ENCODE measurements around the gene SAMD1.

Gene SAMD1

DNA sequence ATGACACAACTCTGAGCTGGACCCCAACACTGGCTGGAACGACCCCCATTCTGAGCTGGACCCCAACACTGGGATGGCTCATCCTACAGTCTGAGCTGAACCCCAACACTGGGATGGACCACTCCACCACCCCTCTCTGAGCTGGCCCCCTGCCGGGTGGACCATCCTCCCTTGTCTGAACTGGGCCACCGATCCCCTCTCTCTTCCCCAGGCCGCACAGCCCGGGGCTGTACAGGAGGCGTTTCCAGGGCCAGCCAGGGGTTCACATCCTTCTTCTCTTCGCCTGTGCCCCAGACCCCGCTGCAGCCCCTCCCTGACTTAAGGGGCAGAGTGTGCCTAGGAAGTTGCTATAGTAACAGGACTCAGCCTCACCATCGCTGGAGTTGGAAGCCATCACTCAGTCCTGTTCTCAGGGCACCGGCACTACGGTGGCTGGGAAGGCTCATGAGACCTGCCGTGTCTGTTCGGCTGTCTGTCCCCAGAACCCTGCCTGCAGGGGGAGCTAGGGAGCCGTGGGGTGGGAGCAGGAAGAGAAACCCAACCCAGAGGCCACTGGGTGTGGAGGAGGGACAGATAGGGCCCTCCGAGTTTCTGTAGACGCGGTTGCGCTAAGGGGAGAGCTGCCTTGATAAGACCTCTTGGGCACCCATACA, 23.3 kb upstream of the SAMD1 start:
- DNase-seq (ENCODE audit: low read depth in 2 of 2): peak; percentile 45 to 60

DNA sequence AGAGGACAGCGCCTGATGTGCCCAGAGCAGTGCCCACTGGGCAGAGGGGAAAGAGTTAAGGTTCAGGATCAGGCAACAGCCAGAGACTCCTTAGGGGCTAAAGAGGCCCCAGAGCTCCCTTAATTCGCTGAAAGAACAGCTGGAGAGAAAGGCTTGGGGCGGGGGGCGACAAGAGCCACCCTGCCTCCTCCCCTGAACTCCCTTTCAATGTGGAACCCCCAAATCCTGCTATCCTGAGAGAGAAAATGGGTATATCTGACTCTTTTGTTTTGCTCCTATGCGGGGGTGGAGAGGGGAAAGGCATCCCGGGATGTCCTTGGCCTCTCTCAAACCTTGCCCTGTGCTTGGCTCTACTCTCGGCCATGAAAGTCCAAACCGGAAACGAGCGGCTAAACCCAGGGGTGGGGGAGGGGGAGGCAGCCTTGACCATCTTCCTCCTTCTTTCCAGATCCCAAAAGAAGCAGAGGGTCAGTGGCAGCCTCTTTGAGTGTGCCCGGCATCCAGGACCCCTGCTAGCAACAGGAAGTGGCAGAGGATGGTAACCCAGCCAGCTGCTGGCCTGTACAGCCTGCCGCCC, 22.3 kb upstream of the SAMD1 start:
- DNase-seq (ENCODE audit: low read depth in 2 of 2): no peak

DNA sequence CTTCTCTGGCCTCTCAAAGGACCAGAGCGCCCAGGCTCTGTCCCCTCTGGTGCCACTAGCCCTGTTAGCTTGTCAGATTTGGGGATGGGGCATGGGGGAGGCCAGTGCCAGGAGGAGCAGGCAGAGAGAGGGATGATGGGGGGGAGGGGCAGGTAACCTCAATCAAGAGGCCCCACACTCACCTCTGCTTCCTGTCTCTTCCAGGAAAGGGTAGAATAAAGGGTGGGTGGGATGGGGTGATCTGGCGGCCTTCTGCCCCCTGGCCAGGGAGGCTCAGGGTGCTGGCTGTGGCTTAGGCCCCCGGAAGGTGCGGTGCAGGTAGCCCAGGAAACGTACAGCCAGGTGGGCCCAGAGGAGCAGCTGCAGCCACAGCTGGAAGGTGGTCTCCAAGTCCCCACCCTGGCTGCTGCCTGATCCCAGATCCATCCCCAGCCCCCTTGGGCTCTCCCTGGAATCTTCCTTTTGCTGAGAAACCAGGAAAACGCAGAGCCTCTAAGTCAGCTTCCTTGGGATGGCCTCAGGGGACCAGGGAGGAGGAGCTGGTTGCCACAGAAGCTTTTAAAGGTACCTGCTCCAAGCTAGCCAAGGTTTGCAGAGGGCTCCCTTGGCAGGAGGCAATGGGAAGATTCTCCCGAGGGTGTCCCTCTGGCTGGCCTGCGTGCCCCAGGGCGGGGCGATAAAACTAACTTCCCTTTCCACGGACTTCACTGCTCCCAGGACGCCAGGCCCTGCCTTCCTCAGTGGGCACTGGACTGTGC, 21.7 kb upstream of the SAMD1 start:
- DNase-seq (ENCODE audit: low read depth in 2 of 2): no peak

DNA sequence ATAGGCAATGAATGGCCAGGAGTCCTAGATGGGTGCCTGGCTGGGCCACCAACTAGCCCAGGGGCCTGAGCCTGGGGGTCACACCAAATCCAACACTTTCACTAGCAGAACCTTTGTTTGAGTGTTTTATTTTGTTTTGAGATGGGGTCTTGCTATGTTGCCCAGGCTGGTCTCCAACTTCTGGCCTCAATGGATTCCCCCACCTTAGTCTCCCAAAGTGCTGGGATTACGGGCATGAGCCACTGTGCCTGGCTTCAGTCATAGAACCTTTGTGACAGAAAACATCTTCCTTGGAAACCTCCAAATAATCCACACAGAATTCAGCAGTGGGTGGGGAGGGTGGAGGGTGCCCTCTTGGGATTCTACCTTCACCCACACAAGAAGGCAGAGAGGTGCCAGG, 20.9 kb upstream of the SAMD1 start:
- no peak for DNase-seq (ENCODE audit: low read depth in 2 of 2)

DNA sequence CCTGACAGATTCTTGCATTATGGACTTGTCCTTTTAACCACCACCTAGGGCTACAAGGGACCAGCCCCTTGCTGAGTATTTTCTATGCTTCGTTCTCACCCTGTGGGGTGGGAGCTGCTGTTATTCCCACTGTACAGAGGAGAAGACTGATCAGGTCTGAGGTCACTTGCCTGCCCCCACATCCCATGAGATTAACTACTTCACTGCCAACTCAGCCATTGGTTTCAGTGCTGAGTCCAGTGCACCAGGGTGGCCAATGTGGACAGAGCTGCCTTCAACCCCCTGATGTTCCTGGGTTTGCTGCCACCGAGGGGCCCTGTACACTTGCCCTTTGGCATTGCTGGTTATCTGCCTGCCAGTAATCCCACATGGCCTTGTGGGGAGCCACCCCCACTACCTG, 20.1 kb upstream of the SAMD1 start:
- DNase-seq (ENCODE audit: low read depth in 2 of 2): no peak

DNA sequence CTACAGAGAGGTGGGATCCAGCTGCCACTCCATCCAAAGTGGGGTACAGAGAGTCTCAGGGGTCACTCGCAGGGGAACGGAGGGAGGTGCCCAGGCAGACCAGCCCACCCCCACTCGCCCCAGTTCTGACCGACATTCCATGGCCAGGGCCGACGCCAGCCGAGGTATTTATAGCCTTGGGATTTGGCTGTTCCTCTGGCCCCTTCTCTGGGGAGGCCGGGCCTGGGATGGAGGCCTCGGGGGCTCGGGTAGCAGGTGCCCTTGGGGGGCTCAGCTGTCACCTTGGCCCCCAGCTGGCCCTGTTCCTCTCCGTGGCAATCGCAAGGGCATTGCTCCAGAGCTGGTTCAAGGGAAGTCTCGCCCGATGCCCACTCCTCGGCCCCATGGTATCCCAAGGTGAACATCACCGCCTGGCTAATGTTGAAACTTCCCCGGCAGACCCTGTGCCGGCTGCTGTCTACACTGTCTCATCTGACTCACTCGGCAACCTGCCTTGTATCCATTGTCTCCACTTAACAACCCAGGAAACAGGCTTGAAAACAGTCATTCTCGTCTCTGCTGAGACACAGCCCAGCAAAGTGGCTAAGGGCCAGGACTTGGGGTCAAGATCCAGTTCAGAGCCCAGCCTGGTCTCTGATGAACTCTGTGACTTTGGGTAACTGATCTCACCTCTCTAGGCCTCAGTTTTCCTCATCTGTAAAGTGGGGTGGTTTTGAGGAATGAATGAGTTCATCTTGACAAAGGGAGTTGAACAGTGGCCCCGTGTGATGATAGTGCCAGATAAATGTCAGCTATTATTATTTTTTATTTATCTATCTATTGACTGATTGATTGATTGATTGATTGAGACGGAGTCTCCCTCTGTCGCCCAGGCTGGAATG, 17.3 kb upstream of the SAMD1 start:
- no peak for DNase-seq (ENCODE audit: low read depth in 2 of 2)

DNA sequence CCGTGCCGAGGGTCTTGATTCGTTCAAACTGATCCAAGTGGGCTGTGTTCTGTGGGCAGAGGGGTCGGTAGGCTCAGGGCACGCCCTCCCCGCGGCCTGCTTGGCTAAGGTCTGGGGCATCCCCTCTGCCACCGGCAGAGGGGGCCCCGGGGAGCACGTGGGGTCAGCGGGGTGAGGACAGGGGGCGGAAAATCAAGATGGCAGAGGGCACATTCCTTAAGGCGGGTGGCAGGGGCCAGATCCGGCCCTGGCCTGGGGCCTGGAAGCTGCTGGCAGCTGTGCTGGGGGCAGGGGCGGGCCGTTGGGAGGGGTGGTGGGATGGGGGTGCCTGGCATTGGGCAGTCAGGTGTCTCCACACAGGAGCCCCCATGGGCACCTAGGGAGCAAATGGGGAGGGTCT, 16.3 kb upstream of the SAMD1 start:
- no peak for DNase-seq (ENCODE audit: low read depth in 2 of 2)

DNA sequence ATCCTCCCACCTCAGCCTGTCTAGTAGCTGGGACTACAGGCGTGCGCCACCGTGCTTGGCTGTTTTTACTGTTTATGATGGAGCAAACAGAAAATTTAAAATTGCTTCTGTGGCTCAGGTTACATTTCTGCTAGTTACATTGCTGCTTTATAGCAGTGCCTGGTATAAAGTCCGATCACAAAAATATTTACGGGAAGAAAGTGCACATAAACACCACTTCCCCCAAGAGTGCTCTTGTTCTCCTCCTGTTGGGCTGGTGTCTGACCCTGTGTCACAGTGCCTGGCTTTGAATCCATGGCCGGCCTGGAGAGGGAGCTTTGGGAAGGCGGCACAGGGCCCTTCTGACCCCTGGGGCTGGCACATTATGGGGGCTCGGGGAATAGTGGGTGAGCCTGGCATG, 15.1 kb upstream of the SAMD1 start:
- no peak for DNase-seq (ENCODE audit: low read depth in 2 of 2)

DNA sequence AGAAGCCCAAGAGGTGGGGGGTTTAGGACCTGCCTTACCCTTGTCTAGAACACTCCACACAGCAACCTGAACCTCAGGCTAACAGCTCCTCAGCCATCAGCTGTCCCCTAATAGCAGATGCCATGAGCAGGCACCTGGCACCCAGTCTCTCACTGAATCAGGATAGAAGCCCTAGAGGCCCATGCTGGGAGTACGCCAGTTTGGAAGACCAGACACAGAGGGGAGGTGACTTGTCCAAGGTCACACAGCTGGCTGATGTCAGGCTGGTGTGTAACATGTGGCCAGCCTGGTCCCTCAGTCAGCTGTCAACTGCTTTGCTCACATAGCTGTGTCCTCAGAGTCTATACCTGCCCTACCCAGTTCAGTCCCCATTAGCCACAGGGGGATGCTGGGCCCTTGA, 12.8 kb upstream of the SAMD1 start:
- DNase-seq (ENCODE audit: low read depth in 2 of 2): no peak

DNA sequence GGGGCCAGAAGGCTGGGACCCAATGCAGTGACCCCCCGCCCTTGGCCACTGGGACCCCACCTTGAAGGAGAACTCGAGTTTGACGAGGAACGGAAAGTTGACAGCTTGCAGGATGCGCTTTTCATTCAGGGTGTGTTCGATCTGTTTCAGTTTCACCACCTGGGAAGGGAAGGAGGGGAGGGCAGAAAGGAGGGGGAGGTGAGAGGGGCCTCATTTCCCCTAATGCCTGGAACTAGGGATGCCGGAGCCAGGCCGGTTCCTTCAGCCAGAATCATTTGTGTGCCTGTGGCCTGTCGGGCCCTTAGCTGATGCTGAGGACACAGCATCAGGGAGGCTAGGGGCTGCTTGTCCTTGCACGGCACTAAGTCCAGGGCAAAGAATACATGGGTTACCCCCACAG, 12.2 kb upstream of the SAMD1 start:
- no peak for DNase-seq (ENCODE audit: low read depth in 2 of 2)

DNA sequence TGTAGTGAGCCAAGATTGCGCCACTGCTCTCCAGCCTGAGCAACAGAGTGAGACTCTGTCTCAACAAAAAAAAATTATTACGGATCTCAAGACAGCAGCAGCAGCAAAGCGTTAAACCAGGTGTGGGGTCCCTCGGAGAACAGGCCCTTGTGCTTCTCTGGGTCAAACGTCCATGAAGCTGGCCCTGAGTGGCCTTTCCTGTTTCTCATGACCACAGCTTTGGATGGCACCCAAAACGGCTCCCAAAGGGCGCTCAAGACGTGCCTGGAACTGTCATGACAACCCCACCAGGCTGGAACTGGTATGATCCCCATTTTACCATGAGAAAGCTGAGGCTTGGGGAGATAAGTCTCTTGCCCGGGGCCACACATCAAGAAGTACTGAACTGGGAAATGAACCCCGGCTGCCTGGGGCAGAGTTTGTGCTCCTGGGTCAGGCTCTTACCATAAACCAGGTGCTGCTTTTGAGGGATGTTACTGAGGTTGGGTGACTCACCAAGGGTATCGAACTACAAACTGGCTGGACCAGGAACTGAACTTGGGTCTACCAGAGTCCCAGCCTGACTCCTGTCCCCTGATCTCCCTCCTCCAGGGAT, 11.6 kb upstream of the SAMD1 start:
- no peak for DNase-seq (ENCODE audit: low read depth in 2 of 2)

DNA sequence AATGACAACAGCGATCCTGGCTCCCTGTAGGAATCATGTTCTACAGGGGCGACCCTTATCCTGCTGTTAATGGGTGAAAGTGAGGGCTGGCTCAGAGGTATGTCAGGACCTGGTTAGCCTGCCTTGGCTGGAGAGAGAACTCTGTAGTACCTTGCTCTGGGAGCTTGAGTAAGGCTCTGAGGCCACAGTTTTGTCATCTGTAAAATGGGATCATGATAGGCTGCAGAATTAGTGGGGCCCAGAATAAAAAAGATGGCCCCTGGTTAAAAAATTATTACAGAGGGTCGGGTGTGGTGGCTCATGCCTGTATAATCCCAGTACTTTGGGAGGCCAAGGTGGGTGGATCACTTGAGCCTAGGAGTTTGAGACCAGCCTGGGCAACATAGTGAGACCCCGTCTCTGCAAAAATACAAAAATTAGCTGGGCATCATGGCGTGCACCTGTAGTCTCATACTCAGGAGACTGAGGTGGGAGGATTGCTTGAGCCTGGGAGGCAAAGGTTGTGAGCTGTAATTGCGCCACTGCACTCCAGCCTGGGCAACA, 10.5 kb upstream of the SAMD1 start:
- no peak for DNase-seq (ENCODE audit: low read depth in 2 of 2)

DNA sequence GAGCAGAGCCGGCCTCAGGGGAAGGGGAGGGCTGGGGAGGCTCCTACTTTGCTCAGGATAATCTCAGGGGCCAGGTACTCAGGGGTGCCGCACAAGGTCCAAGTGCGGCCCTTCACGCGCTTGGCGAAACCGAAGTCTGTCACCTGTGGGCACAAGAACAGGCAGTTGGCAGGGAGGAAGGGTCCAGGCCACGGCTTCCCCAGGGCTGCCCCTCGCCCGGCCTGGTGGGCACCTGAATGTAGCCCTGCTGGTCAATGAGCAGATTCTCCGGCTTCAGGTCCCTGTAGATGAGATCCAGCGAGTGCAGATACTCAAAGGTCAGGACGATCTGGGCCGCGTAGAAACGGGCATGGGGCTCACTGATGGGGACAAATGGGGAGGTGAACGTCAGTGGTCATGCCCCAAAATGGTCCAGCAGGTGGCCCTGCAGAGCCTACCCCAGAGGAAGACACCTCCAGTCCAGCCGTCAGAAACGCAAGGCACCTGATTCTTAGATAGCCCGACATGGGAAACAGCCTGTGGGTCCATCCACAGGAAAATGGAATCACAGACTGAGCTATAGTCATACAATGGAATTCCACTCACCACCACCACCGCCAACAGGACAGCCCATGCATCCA, 7.1 kb upstream of the SAMD1 start:
- no peak for DNase-seq (ENCODE audit: low read depth in 2 of 2)

DNA sequence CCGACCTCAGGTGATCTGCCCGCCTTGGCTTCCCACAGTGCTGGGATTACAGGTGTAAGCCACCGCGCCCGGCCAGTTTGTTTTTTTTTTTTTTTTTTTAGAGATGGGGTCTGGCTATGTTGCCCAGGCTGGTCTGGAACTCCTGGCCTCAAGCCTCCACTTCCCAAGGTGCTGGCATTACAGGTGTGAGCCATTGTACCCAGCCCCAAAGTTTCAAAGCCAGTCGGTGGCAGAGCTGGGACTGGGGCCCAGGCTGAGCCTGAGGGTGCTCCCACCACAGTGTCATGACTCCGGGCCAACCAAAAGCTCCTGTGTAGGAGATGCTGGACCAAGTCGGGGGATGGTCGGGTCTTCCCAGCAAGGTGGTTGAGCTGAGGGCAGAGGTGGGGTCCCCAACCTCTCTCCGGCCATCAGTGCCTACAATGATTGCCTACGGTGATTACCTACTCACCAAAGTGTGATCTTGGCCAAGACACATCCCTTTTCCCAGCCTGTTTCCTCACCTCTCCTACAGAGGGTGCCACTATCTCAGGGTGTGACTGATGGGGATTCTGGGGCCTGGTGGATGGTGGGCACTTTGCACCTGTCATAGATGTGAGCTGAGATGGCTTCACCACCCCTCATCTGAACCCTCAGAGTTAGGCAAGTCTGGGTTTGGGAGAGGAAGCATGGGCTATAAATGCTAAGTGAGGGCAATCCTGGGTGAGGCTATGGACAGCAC, 5.9 kb upstream of the SAMD1 start:
- DNase-seq (ENCODE audit: low read depth in 2 of 2): no peak

DNA sequence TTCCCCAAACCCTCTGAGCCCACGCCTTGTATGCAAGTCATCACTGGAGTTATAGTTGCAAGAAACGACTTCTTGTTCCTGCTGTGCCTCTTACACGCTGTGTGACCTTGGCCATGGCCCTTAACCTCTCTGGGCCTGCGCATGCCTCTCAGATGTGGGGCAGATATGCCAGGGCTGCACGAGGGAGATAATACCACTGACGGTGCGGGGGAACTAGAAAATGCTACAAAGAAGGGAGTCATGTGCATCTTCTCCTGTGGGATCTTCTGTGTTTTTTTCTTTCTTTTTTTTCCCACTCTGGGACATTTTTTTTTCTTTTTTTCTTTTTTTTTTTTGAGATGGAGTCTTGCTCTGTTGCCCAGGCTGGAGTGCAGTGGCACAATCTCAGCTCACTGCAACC, 4.3 kb upstream of the SAMD1 start:
- DNase-seq (ENCODE audit: low read depth in 2 of 2): no peak

DNA sequence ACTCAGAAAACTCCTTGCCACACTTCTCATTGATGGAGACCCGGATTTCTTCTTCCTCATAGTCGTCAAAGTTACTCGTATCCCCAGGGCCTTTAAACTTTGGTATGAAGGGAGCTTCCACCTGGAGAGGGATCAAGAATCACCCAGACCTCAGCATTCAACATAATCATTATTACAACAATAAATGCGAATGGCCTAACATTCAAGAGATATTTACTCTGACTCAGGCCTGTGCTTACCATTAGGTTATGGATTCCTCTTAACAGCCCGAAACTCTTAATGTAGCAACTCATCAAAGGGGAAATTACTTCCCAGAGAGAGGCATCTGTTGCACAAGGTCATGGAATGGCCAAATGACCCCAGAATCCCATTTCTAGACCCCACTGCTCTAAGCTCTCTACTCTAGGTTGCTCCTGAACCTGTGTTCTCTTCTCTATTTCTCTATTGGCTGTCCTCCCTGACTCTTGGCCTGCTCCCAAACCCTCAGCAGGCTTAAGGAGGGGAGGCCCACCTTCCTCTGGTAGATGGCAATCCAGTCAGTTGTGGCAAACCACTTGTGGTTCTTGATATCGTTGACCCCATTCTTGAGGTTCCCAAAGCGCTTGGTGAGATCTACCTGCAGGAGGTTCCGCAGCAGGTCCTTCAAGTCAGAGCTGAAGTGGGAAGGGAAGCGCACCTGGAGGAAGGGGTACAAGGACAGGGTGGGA, 2.7 kb upstream of the SAMD1 start:
- no peak for DNase-seq (ENCODE audit: low read depth in 2 of 2)

DNA sequence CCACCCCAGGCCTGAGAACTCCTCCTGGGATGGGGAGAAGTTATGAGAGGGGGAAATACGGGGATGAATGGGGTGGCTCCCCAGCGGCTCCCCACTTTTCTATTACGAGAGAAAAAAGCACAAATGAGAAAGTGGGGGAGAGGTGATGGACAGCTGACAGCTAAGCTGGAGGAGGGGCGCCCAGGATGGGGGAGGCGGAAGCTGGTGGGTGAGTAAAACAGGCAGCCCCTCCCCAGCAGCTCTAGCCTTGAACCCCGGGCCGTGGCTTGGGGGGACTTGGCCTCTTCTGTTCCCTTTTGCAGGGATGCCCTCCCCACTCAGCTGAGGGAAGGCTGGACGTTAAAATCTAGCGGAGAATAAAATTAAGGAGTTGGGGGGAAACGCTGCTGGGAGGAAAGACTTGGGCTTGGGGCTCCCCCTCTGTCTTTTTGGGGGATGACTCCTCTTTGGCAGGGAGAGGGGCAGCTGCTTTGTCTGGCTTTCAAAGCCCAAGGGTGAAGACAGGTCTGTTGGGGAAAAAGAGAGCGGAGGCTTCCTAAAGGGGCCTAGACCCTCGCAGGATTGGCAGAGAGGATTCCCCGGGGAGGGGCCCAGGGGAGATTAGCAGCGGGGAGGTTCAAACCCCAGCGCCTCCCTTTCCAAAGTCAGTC, 1.4 kb upstream of the SAMD1 start:
- peak in 1 of 2 donors; percentile 17 for DNase-seq (ENCODE audit: low read depth in 2 of 2)

DNA sequence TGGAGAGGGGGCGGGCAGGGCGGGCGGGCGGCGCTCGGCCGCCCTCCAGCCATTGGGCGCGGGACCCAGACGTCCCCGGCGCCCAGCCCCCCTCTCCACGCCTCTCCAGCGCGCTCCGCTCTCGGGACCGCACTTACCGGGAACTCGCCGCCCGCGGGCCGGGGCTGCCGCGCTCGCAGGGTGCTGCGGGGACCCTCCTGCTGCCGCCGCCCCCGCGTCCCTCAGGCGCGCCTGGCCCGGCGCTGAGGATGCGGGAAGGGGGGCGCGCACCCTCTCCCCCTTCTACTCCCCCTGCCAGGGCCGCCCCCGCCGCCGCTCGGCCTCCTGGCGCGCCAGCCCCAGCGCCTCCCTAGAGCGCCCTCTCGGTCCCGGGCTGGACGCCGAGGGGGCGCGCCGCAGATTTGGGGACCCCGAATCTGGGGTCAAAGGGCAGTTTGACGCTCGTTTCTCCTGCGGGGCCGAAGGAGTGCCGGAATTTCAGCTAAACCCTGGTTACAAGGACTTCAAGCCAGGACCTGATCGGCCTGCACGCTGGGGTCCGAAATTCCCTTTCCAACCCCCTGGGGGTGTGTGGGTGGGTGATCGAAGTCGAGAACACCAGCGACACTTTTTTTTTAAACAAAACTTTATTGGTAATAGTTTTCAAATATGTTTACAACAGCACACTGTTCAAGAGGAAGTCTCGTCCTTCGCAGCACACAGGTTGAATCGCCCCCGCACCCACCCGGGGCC, 696 bp upstream of the SAMD1 start:
- peak; percentile 67 to 68 for DNase-seq (ENCODE audit: low read depth in 2 of 2)

Data from stimulated activated CD8-positive, alpha-beta memory T cell treated with anti-CD3 and anti-CD28 coated beads, Interleukin-2, amount 100 ng/mL, for 48 hours (primary cell).